NCI-H146 treated with DMSO at 0.1 percent for 48 hours (cell line): ENCODE measurements around the gene SMIM29.
A peak's percentile ranks its signal among the peaks of the same experiment; 100 is the strongest.
"Not testable (repeated sequence)": the region's sequence is repeated elsewhere in the genome, so short reads cannot be mapped to it uniquely, and the experiment has no call there.

Experiments
- DNase-seq: peaks from one replicate; lab custom pipeline; 2025; ENCODE audit not compliant: unreplicated experiment; lab: John Stamatoyannopoulos, UW

The SMIM29 gene

DNA sequence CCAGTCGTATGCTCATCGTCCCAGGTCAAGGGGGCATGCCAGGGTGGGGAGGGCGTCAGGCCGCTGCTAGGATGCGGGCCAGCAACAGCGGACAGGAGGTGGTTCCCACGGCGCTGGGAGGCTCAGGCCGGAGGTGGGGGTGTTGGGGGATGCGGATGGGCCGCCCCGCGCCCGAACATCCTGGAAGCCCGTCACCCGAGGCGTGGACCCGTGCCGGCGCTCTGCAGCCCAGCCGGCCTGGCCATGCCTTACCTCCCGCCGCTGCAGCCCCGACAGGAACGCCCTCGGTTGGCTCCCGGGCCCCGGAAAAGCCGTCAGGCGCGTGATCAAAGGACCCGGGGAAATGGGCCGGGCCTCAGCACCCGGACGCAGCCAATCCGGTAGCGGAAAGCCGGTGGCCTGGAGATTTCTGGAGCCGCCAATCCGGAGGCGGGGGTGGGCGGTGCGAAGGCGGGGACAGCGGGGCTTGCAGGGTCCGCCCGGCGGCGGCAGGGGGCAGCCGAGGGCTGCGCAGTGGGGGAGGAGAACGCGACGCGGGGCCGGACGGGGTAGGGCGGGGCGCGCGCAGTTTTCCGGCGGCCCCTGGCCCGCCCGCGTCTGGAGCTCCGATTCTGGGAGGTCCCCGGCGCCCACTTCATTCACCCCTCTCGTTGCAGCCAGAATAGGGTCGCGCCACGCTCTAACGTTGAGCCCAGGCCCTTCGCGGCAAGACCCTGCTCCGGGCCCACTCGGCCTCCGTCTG lies at the start of gene SMIM29:
TSS of gene SMIM29 (minus strand) at position 280 of the 742 bp plus-strand sequence. CDS start 1,215 bp downstream, outside the sequence.
- DNase-seq, result peak; percentile 83

DNA sequence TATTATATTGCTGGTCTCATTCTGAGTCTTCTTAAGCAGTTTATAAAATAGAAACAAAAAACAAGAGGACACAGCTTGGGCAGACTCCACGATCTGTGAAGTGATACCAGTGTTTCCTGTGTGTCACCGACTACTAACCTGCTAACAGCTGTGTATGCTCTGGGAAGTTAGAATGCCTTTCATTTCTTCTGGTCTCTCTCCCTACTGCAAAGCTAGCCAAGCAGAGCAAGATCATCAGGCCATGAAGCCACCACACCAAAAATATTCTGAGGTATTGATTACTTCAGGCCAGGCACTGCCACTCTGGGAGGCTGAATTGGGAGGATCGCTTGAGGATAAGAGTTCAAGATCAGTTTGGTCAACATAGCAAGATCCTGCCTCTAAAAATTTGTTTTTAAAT lies 46.9 kb upstream of the SMIM29 start:
- DNase-seq, result no peak

GRCh38 chr6:34292954-34293353 lies 44.1 kb upstream of the SMIM29 start:
- DNase-seq, result no peak

- DNase-seq, result no peak
These were observed 40.3 kb upstream of the SMIM29 start for GRCh38 chr6:34289137-34289536.

GRCh38 chr6:34288581-34288980 lies 39.8 kb upstream of the SMIM29 start:
- no peak for DNase-seq

- no peak for DNase-seq
These were observed 36.8 kb upstream of the SMIM29 start for GRCh38 chr6:34285448-34286164.

- no peak for DNase-seq
These were observed 36.0 kb upstream of the SMIM29 start for GRCh38 chr6:34284563-34285447.

GRCh38 chr6:34281702-34282334 lies 33.0 kb upstream of the SMIM29 start:
- no peak for DNase-seq

GRCh38 chr6:34280216-34280615 lies 31.4 kb upstream of the SMIM29 start:
- DNase-seq, result no peak

GRCh38 chr6:34278833-34279232 lies 30.0 kb upstream of the SMIM29 start:
- no peak for DNase-seq

GRCh38 chr6:34277763-34278112 lies 28.9 kb upstream of the SMIM29 start:
- DNase-seq, result no peak

DNA sequence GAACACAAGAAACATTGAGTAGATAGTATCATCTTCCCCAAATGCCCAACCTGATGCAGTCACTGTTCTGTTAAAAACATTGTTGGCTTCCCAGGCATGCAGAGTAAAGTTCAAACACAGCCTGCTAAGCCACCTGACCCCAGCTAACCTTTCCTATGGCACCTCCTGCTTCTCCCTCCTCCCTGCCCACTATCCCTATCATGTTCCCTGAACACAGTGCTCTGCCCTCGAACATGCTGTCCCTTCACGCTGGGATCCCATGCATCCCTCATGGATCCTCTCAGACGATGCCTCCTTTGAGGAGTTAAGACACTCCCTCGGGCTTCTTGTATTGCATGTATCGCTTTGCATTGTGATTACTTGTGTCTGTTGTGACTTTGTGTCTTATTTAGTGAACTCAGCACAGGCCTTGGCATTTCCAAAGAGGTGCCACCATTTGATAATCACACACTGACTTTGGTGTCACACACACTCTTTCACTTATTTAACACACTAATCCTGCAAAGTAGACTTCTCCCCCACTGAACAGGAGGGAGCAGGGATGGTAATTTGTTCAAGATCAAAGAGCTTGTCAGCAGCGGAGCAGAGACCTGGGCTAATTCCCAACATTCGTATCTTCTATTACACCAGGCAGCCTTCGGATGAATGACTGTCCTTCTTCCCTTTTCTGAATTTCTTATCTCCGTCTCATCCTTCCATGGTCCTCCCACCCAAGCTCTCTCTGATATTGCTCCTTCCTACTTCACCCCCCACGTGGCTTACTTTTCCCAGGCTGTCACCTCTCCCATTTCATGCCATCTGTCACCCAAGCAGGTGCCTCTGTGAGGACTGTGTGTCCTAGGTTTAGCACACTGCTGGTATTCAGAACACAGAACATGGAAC lies 28.3 kb upstream of the SMIM29 start:
- DNase-seq, result no peak

DNA sequence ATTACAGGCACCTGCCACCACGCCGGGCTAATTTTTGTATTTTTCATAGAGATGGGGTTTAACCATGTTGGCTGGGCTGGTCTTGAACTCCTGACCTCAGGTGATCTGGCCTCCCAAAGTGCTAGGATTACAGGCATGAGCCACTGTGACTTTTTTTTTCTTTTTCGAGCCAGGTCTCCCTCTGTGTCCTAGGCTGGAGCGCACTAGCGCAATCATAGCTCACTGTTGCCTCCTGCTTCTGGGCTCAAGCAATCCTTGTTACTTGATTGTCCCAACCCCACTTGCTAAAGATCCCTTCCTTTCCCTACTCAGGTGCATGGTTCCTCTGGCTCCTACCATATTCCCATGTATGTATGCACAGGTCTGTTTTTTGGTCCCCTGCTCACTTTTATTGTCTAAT lies 27.4 kb upstream of the SMIM29 start:
- DNase-seq, result no peak

GRCh38 chr6:34275128-34275804 lies 26.5 kb upstream of the SMIM29 start:
- DNase-seq, result peak; percentile 5

- DNase-seq, result no peak
These were observed 25.3 kb upstream of the SMIM29 start for GRCh38 chr6:34274129-34274528.

DNA sequence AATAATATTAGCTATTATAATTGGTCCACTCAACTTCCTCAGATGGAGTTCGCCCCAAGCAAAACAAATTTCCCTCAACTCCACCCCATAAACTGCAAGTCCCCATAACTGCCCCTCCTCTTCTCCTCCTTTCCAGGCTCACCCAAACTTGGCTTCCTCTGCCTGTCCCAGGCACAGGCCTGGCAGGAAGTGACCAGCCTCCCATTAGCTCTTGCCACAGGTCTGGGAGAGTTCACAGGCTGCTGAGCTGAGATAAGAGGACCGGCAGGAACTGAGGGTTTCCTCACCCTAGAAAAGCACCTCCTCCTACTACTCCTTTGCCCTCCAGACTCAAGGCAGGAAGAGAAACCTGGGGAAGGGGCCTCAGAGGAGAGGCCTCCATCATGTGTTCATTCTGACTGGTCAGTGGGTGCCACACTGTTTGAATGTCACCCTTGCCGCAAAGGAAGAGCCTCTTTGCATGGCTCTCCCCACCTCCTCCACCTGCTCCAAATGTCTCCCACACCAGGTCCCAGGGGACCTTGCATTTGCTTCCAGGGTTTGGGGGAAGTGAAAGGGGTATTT lies 24.5 kb upstream of the SMIM29 start:
- DNase-seq, result no peak

DNA sequence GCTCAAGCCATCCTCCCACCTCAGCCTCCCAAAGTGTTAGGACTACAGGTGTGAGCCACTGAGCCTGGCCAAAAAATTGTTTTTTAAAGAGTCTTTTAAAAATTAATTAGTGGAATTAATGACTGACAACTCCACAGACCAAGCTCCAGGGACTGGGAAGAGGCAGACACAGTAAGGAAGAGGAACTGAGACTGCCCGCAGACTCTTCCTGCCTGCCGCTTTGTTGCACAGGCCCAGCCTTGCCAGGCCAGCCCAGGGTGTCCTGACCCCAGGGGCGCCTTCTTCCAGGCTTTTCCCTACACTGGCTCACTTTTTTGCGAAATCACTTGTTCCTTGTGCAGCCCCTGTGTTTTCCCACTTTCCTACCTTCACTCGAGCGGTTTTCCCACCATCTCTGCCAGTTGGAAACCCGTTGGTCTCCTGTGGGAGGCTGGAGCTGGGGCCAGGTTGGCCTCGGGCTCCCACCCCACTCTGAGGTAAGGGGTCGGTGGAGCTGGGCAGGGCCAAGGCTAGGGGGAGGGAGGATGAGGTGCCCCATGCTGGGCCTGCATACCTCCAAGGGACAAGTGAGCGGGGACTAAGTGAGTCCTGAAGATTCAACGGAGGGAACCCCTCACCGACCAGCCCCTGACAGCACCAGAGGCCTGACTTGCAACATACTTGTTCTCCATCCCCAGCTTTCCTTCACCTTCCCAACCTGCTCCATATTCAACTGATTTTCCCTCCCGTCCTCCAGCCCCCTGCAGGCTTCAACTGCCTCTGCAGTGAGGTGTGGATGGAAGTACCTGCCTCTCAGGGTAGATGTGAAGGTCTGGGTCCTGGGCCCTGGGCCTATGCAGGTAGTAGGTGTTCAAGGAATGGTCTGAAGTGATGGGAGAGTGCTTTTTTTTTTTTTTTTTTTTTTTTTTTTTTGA lies 23.5 kb upstream of the SMIM29 start:
- DNase-seq, result no peak

DNA sequence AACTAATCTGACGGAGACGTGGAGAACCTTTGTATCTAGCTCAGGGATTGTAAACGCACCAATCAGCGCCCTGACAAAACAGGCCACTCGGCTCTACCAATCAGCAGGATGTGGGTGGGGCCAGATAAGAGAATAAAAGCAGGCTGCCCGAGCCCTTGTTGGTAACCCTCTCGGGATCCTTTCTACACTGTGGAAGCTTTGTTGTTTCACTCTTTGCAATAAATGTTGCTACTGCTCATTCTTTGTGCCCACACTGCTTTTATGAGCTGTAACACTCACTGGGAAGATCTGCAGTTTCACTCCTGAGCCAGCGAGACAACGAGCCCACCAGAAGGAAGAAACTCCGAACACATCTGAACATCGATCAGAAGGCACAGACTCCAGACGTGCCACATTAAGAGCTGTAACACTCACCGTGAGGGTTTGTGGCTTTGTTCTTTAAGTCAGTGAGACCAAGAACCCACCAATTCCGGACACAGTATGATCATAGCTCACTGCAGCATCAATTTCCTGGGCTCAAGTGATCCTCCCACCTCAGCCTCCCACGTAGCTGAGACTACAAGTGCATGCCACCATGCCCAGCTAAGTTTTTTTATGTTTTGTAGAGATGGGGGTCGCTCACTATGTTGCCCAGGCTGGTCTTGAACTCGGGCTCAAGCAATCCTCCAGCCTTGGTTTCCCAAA lies 21.0 kb upstream of the SMIM29 start:
- DNase-seq, result not testable (repeated sequence)
